Mesodermal cell (in vitro differentiated cells): ENCODE data around the gene TDRD12.
"Not testable (repeated sequence)": the region's sequence is repeated elsewhere in the genome, so short reads cannot be mapped to it uniquely, and the experiment has no call there.

ENCODE experiments used
- H3K27ac ChIP-seq: 2 replicates; pipeline ENCODE4 v1.7.0; 2013; ENCODE audit warnings: mild to moderate bottlenecking, low read depth, low read length, moderate library complexity; ENCODE audit not compliant: severe bottlenecking
- H3K36me3 ChIP-seq: 2 replicates; pipeline ENCODE4 v1.7.1; 2013; ENCODE audit warnings: mild to moderate bottlenecking, low read length, moderate library complexity; ENCODE audit not compliant: control insufficient read depth, insufficient read depth
- H3K4me1 ChIP-seq: one replicate; pipeline ENCODE4 v1.7.1; 2013; ENCODE audit warnings: mild to moderate bottlenecking, low read length; ENCODE audit not compliant: insufficient read depth, control insufficient read depth, poor library complexity, severe bottlenecking
- H3K4me3 ChIP-seq: 2 replicates; pipeline ENCODE4 v1.7.0; 2013; ENCODE audit warnings: low read length, control low read depth, mild to moderate bottlenecking; ENCODE audit not compliant: insufficient read depth, poor library complexity, severe bottlenecking; ENCODE audit errors: extremely low read depth
- H3K9me3 ChIP-seq: 2 replicates; pipeline ENCODE4 v1.7.1; 2013; ENCODE audit warnings: mild to moderate bottlenecking, low read length, moderate library complexity; ENCODE audit not compliant: control insufficient read depth
- WGBS, 2 experiments: methylation state at CpG; one replicate each; pipeline ENCODE4 v1.1.5; 2013; ENCODE audit warnings: missing lambda C conversion rate in 2 of 2; ENCODE audit not compliant: insufficient coverage in 2 of 2; 5-methylcytosine and 5-hydroxymethylcytosine counted together

TDRD12 gene

GRCh38 chr19:32748948-32749347 is 29.4 kb downstream of the TDRD12 start:
- WGBS, 2 experiments = 76 to 83% methylated on average over 2 to 3 of the region's 3 CpGs
- no peak overlapping the region for H3K27ac ChIP-seq

GRCh38 chr19:32749361-32749760 is 29.8 kb downstream of the TDRD12 start:
- 92 to 100% methylated on average over 4 of the region's 6 CpGs for WGBS, 2 experiments
- Histone ChIP-seq H3K27ac (no peak overlapping the region), H3K4me3 (no peak overlapping the region), H3K9me3 (no peaks in the 10 kb centered on the region), H3K36me3 (no peaks in the 10 kb centered on the region), H3K4me1 (peaks cover 7% of the 10 kb centered on the region)

More at GRCh38 chr19:32748948-32749347, 29.4 kb downstream of the TDRD12 start:
- no peaks in the 10 kb centered on the region for H3K9me3 ChIP-seq
- H3K4me1 ChIP-seq = peaks cover 7% of the 10 kb centered on the region
- H3K4me3 ChIP-seq = no peak overlapping the region
- no peaks in the 10 kb centered on the region for H3K36me3 ChIP-seq

GRCh38 chr19:32750441-32751055 is 31.0 kb downstream of the TDRD12 start:
- no peak overlapping the region for H3K4me3 ChIP-seq

DNA sequence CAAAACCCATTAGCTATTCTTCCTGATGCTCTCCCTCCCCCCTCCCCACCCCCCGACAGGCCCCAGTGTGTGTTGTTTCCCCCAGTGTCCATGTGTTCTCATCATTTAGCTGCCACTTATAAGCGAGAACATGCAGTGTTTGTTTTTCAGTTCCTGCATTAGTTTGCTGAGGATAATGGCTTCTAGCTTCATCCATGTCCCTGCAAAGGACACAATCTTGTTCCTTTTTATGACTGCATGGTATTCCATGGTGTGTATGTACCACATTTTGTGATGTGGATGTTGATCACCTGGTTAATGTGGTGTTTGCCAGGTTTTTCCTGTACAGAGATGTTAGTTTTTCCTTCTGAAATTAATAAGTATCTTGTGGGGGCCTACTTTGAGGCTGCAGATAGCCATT is 31.5 kb downstream of the TDRD12 start:
- Histone ChIP-seq H3K9me3 (no peaks in the 10 kb centered on the region), H3K27ac (no peak overlapping the region), H3K4me1 (peaks cover 7% of the 10 kb centered on the region), H3K4me3 (no peak overlapping the region), H3K36me3 (no peaks in the 10 kb centered on the region)
- WGBS, 2 experiments = no CpG with 5 or more reads among the region's 2 CpGs

More at GRCh38 chr19:32750441-32751055, 31.0 kb downstream of the TDRD12 start:
- Histone ChIP-seq H3K36me3 (no peaks in the 10 kb centered on the region), H3K9me3 (no peaks in the 10 kb centered on the region), H3K27ac (no peak overlapping the region), H3K4me1 (peaks cover 7% of the 10 kb centered on the region)
- 81 to 84% methylated on average over 3 of the region's 4 CpGs for WGBS, 2 experiments

DNA sequence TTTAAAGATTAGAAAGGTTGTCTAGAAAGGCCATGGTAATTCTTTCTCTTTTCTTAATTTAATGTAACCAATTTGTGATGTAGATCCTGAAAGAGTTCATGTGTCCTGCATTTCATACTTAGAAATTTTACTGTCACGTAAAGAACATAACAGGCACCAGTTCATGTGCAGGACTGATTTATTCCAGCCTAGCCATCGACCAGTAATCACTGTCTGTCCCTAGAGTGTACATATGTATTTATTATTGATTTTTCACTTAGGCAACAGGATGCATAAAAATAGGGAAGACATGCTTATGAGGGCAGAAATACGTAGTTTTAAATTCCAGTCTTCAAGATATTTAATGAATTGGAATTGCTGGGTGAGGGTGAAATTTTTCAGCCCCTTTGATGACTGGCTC is 37.6 kb downstream of the TDRD12 start:
- 100% methylated on average over 1 of the region's 3 CpGs; no CpG with 5 or more reads in 1 of the 2 experiments for whole genome bisulfite sequencing, 2 experiments
- H3K4me1 ChIP-seq = no peaks in the 10 kb centered on the region
- peaks cover 10% of the 10 kb centered on the region for H3K9me3 ChIP-seq
- H3K4me3 ChIP-seq = no peak overlapping the region
- no peaks in the 10 kb centered on the region for H3K36me3 ChIP-seq
- H3K27ac ChIP-seq = no peak overlapping the region

DNA sequence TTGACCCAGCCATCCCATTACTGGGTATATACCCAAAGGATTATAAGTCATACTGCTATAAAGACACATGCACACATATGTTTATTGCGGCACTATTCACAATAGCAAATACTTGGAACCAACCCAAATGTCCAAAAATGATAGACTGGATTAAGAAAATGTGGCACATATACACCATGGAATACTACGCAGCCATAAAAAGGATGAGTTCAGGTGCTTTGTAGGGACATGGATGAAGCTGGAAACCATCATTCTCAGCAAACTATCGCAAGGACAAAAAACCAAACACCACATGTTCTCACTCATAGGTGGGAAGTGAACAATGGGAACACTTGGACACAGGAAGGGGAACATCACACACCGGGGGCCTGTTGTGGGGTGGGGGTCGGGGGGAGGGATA is 45.8 kb downstream of the TDRD12 start:
- not testable (repeated sequence) for H3K9me3 ChIP-seq, H3K27ac ChIP-seq, H3K4me1 ChIP-seq, H3K36me3 ChIP-seq, H3K4me3 ChIP-seq
- WGBS, 2 experiments = no CpG with 5 or more reads among the region's 5 CpGs

DNA sequence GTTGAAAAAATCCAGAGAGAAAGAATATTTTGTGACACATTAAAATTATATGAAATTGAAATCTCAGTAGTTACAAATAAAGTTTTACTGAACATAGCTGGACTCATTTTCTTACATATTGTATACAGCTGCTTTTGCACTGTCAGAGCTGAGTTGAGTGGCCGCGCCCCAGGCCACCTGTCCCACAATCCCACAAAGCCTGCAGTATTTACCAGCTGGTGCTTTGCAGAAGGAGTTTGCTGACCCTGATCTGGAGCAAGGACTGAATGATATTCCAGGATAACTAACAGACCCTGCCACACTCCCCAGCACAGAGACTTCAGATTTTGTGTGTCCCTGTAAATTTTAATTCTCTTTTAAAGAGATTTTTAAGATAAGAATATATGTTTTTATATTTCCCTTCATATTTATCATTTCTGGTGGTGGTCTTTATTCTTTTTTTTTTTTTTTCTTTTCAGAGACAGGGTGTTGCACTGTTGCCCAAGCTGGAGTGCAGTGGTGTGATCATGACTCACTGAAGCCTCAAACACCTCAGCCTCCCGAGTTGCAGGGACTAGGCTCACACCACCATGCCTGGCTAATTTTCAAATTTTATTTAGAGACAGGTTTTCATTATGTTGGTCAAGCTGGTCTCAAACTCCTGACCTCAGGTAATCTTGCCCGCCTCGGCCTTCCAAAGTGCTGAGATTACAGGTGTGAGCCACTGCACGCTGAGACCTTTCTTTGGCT is 48.5 kb downstream of the TDRD12 start:
- Histone ChIP-seq H3K27ac (no peak overlapping the region), H3K9me3 (no peaks in the 10 kb centered on the region), H3K4me1 (no peaks in the 10 kb centered on the region), H3K4me3 (no peak overlapping the region), H3K36me3 (no peaks in the 10 kb centered on the region)
- WGBS, 2 experiments = 83 to 92% methylated on average over 5 to 6 of the region's 6 CpGs

- Histone ChIP-seq H3K4me1 (no peaks in the 10 kb centered on the region), H3K4me3 (no peak overlapping the region), H3K27ac (no peak overlapping the region), H3K36me3 (no peaks in the 10 kb centered on the region), H3K9me3 (no peaks in the 10 kb centered on the region)
- 88% methylated on average over 1 of the region's 5 CpGs; no CpG with 5 or more reads in 1 of the 2 experiments for WGBS, 2 experiments
These were observed 52.0 kb downstream of the TDRD12 start for GRCh38 chr19:32771596-32771995.

DNA sequence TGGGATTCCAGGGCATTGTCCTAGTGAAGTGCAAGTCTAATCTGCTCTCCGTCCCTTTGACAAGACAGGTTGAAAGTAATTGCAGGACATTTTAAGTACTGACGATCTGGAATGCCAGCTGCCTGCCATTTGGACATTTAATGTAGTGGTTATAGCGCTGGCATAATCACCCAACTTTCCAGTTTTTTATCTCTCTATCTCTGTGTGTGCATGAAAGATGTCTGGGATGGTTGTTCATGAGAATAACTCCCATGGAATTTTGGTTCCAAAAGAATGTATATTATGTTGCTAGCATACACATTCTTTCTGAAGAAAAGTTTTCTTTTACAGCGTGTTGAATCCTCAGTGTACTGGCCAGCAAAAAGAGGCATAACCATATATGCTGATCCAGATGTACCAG is 53.6 kb downstream of the TDRD12 start:
- Histone ChIP-seq H3K4me1 (no peaks in the 10 kb centered on the region), H3K27ac (no peak overlapping the region), H3K36me3 (no peaks in the 10 kb centered on the region), H3K9me3 (no peaks in the 10 kb centered on the region), H3K4me3 (no peak overlapping the region)
- WGBS, 2 experiments = 100% methylated on average over 1 to 2 of the region's 4 CpGs

- H3K27ac ChIP-seq = no peak overlapping the region
- 69 to 87% methylated on average over 7 of the region's 7 CpGs for WGBS, 2 experiments
- H3K36me3 ChIP-seq = no peaks in the 10 kb centered on the region
These were observed 59.5 kb downstream of the TDRD12 start for GRCh38 chr19:32779082-32779481.

DNA sequence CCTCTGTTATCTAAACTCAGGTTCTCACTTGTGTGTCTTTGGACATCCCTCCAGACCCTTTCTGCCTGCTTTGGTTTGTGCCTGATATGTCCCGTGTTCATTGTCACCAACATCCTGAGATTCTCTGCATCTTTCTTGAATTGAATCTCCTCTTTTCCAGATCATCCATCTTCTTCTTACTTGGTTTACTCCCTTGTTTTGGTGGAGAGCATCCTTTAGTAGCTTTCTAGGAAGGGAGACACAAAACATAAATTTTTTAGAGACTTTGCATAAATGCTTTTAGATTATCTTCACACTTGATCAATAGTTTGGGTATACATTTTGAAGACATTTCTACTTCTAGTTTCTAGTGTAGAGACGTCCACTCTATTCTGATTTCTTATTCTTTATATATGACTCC is 61.7 kb downstream of the TDRD12 start:
- peaks cover 7% of the 10 kb centered on the region for H3K9me3 ChIP-seq
- no peaks in the 10 kb centered on the region for H3K4me1 ChIP-seq
- no peak overlapping the region for H3K4me3 ChIP-seq
- WGBS, 2 experiments = 88 to 100% methylated on average over 1 of the region's 2 CpGs
- no peaks in the 10 kb centered on the region for H3K36me3 ChIP-seq
- H3K27ac ChIP-seq = no peak overlapping the region

More at GRCh38 chr19:32779082-32779481, 59.5 kb downstream of the TDRD12 start:
- H3K9me3 ChIP-seq = peaks cover 7% of the 10 kb centered on the region
- no peaks in the 10 kb centered on the region for H3K4me1 ChIP-seq
- H3K4me3 ChIP-seq = no peak overlapping the region
